HEK293 (cell line): ENCODE results near the gene ATG101.

Experiments
- ZNF23 ChIP-seq: fragments of 450-650 bp; formaldehyde crosslinking; IDR thresholded peaks from 2 replicates; pipeline ENCODE4 v1.5.1; 2016; ENCODE audit warnings: missing biosample characterization, missing genetic modification characterization, borderline replicate concordance
- ZNF350 ChIP-seq: fragments of 450-650 bp; formaldehyde crosslinking; IDR thresholded peaks from 2 replicates; pipeline ENCODE4 v1.5.0; 2017; ENCODE audit warnings: missing biosample characterization, mild to moderate bottlenecking, missing genetic modification characterization
- TF ChIP-seq, protein P1 (sequence below): IDR thresholded peaks from 2 replicates; pipeline ENCODE4 v1.6.1; 2011; ENCODE audit warnings: mild to moderate bottlenecking, low read depth, low read length, borderline replicate concordance
- TF ChIP-seq, protein P2 (sequence below): fragments of 450-650 bp; formaldehyde crosslinking; IDR thresholded peaks from 2 replicates; pipeline ENCODE4 v1.5.1; 2016; ENCODE audit warnings: missing biosample characterization, missing genetic modification characterization

GRCh38 chr12:52053536-52054209, 16.1 kb upstream of the ATG101 start:
- TF ChIP-seq, protein P1, sequence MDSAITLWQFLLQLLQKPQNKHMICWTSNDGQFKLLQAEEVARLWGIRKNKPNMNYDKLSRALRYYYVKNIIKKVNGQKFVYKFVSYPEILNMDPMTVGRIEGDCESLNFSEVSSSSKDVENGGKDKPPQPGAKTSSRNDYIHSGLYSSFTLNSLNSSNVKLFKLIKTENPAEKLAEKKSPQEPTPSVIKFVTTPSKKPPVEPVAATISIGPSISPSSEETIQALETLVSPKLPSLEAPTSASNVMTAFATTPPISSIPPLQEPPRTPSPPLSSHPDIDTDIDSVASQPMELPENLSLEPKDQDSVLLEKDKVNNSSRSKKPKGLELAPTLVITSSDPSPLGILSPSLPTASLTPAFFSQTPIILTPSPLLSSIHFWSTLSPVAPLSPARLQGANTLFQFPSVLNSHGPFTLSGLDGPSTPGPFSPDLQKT: no peak
- TF ChIP-seq, protein P2, sequence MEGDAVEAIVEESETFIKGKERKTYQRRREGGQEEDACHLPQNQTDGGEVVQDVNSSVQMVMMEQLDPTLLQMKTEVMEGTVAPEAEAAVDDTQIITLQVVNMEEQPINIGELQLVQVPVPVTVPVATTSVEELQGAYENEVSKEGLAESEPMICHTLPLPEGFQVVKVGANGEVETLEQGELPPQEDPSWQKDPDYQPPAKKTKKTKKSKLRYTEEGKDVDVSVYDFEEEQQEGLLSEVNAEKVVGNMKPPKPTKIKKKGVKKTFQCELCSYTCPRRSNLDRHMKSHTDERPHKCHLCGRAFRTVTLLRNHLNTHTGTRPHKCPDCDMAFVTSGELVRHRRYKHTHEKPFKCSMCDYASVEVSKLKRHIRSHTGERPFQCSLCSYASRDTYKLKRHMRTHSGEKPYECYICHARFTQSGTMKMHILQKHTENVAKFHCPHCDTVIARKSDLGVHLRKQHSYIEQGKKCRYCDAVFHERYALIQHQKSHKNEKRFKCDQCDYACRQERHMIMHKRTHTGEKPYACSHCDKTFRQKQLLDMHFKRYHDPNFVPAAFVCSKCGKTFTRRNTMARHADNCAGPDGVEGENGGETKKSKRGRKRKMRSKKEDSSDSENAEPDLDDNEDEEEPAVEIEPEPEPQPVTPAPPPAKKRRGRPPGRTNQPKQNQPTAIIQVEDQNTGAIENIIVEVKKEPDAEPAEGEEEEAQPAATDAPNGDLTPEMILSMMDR: no peak
- TF ChIP-seq ZNF23: no peak
- no peak for TF ChIP-seq ZNF350 (tag by site-specific recombination)
